Activated CD4-positive, alpha-beta T cell treated with anti-CD3 and anti-CD28 coated beads, Interleukin-2, amount 50 U/mL, for 16 hours (primary cell): ENCODE data around the gene HAO2.
"Not testable (repeated sequence)": the region's sequence is repeated elsewhere in the genome, so short reads cannot be mapped to it uniquely, and the experiment has no call there.

Experiments
- DNase-seq: peaks from one replicate; pipeline ENCODE4 v3.0.0-alpha.2; 2020

HAO2 gene

GRCh38 chr1:119347858-119348257, 20.7 kb upstream of the HAO2 start:
- DNase-seq: peak; percentile 21

DNA sequence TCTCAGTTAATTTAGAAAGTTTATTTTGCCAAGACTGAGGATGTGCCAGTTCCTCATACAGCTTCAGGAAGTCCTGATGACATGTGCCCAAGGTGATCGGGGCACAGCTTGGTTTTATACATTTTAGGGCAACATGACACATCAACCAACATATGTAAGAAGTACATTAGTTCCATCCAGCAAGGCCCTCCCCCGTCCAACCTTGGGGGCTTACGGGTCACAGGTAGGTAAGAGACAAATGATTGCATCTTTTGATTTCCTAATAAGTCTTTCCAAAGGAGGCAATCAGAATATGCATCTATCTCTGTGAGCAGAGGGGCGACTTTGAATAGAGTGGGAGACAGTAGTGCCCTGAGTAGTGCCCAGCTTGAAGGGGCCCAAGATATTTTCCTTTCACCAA, 19.6 kb upstream of the HAO2 start:
- DNase-seq: no peak

DNA sequence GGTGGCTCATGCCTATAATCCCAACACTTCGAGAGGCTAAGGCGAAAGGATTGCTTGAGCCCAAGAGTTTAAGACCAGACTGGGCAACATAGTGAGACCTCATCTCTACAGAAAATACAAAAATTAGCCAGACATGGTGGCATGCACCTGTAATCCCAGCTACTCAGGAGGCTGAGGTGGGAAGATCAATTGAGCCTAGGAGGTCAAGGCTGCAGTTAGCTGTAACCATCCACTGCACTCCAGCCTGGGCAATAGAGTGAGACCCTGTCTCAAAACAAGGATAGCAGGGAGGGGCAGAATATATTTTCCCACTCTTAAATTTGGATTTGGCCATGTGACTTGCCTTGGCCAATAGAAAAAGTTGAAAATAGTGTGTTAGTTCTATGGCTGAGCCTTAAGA, 17.7 kb upstream of the HAO2 start:
- not testable (repeated sequence) for DNase-seq

- no peak for DNase-seq
Measured at GRCh38 chr1:119351997-119352396, 16.6 kb upstream of the HAO2 start.

- no peak for DNase-seq
Measured at GRCh38 chr1:119353836-119354235, 14.7 kb upstream of the HAO2 start.

DNA sequence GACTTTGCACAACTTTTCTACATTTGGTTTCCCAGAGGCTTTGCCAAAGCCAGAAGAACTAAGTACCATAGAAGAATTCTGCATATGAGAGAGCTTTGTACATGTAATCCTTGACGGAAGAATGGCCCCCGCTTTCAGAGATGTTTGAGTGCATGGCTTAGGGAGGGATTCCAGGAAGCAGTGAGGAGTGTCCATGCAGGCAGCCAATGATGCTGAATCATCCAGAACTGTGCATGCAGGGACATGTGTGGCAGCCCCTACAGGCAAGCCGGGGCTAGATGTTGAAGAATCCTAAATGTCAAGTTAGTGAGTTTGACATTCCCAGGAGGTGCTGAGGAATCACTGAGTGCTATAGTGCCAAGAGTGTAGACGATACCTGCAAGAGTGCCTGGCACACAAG, 9.9 kb upstream of the HAO2 start:
- no peak for DNase-seq

- no peak for DNase-seq
Measured at GRCh38 chr1:119359730-119360129, 8.9 kb upstream of the HAO2 start.

GRCh38 chr1:119361205-119361604, 7.4 kb upstream of the HAO2 start:
- no peak for DNase-seq

- DNase-seq: no peak
Measured at GRCh38 chr1:119361620-119362344, 6.8 kb upstream of the HAO2 start.

DNA sequence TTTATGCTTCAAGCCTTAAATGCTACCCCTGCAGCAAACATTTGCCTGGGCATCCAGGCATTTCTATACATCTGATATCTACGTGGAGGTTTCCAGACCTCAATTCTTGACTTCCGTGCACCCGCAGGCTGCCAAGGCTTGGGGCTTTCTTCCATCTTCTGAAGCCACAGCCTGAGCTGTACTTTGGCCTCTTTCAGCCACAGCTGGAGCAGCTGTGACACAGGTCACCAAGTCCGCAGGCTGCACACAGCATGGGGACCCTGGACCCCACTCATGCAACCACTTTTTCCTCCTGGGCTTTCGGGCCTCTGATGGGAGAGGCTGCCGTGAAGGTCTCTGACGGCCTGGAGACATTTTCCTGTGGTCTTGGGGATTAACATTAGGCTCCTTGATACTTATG, 5.4 kb upstream of the HAO2 start:
- DNase-seq: no peak

GRCh38 chr1:119364640-119365039, 3.9 kb upstream of the HAO2 start:
- DNase-seq: no peak

GRCh38 chr1:119366424-119366823, 2.2 kb upstream of the HAO2 start:
- DNase-seq: no peak

GRCh38 chr1:119367432-119368124, 1.0 kb upstream of the HAO2 start:
- DNase-seq: peak; percentile 18

DNA sequence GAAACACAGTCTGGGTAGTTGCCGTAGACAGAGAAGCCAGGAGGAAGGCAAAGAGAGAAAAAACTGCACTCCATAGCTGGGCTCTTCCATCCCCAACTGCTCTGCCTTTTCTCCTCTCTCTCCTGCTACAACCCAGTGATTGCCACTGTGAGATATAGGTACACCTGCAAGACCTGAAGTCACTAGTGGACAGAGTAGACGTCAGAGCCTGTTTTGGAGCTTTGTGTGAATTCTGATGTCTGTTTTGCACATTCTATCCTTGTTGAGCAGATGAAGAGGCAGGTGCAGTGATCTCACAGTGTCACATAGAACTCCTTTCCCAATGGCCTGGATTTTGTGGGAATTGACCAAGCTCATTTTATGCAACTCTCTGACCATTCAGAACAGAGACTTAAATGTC, 2.2 kb downstream of the HAO2 start:
- no peak for DNase-seq

DNA sequence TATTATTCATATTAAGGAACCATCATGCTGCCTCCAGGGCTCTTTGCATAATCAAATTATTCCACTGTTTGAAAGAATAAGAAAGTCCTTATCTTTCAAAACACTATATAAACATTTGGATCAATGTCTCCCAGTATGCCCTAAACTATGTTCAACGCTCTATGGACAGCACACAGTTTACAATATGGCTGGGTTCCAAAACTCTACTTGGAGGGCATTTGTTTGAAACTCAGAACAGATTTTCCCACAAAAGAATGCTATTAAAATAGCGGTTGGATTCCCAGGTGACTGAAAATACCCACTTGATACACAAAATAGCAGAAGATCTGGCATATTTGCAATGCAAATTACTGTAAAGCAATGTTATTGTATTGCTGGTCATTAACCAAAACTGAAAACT, 3.2 kb downstream of the HAO2 start:
- DNase-seq: no peak

GRCh38 chr1:119372503-119373086, 4.0 kb downstream of the HAO2 start:
- DNase-seq: no peak

DNA sequence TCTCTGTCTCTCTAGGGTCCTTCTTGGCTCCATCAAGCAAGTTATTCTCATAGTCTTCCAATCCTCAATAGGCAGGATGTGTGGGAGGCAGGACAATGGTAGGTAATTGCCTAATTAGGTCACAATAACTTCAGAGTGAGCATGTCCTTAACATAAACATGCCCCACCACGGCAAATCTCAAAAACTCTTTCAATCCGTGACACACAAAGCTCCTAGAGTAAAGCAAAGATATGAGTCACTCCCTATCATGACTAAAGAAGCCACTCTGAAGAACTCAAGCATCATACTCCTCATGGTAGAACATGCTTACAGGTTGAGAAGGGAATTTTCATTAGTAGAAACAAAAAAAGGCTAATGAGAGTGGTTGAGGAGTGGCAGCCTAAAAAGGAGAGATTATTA, 4.9 kb downstream of the HAO2 start:
- no peak for DNase-seq

DNA sequence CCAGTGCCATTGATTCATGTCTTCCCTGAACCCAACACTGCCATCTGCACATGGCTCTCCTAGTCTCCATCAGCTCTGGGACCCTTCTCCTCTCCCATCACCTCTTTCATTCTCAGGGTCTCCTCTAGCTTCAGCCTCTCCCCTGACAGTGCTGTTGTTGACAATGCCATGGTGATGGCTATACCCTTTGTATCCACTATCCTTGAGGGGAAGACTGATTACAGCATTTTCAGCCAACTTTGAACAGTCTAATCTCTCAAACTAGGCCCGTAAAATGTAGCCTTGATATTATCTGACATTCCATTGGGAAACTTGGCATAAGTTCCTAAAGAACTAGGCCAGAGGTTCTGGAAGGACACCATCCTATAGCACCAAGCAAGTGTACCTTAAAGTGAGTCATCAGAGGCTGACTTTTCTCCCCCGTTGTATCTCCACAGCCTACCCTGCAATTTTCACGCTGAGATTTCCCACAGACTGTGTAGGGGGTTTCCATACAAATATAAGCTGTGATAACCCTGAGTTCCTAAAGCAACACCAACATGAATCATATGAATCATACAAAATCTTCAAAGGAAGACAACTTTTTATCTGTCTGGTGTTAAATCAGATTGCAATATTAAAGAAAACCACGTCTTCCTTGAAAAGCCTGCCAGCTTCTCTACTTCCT, 5.8 kb downstream of the HAO2 start:
- DNase-seq: no peak

DNA sequence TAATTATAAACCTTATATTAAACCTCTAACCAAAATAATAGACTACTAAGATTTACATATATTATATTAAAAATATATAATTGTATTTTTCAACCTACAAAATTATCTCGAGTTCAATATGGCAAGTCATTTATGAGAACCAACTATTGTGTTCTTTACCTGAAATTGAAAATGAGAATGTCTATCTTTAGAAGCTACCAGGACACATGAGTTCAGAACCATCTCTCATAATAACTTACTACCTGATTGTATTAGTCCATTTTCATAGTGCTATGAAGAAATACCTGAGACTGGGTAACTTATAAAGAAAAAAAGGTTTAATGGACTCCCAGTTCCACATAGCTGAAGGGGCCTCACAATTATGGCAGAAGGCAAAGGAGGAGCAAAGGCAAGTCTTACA, 6.8 kb downstream of the HAO2 start:
- no peak for DNase-seq

DNA sequence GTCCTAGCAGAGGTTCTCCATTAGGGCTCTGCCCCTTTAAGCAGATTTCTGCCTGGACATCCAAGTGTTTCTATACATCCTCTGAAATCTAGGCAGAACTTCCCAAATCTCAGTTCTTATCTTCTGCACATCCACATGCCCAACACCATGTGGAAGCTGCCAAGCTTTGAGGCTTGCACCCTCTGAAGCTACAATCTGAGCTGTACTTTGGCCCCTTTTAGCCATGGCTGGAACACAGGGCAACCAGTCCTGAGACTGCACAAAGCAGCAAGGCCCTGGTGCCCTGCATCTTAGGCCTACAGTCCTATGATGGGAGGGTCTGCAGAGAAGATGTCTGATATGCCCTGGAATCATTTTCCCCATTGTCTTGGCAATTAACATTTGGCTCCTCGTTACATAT, 8.0 kb downstream of the HAO2 start:
- DNase-seq: no peak

GRCh38 chr1:119377594-119377993, 9.0 kb downstream of the HAO2 start:
- DNase-seq: not testable (repeated sequence)

- DNase-seq: no peak
Measured at GRCh38 chr1:119379117-119379516, 10.5 kb downstream of the HAO2 start.

DNA sequence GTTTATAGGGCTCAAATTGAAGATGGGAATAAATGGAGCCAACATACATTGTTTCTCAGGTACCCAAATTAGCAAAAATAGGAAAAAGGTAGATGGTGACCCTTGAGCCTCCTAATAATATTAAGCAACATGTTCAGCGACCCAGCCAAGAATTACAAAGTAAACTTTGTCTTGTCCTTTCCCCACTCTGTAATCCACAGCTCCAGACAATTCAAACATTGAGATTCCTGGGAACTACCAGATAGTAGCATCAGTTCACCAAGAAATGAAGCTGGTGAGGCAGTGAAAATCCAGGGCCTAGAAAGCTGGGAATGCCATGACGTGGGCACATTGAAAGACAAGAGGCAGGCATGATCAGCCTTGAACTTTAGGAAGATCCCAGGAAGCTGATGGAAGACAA, 11.7 kb downstream of the HAO2 start:
- no peak for DNase-seq
